Hepatocyte (in vitro differentiated cells): Measurements from ENCODE around the gene ITPR2. TPM values are rescaled to one million over a fixed set of nuclear protein-coding genes. Genes with fewer than 3 reads are reported as not detected.
"Not testable (repeated sequence)": the region's sequence is repeated elsewhere in the genome, so short reads cannot be mapped to it uniquely, and the experiment has no call there.

Experiments
- DNase-seq: peaks from one replicate; pipeline ENCODE4 v3.0.0-alpha.2; 2016; ENCODE audit warnings: low spot score
- H2AFZ ChIP-seq: fragments of 200-600 bp; sonication (generic); 2 replicates; pipeline ENCODE4 v1.6.0; 2016; ENCODE audit warnings: antibody characterized with exemption, mild to moderate bottlenecking
- H3K27ac ChIP-seq: fragments of 200-600 bp; sonication (generic); 2 replicates; pipeline ENCODE4 v1.5.1; 2016; ENCODE audit warnings: mild to moderate bottlenecking
- H3K27me3 ChIP-seq: fragments of 200-600 bp; sonication (generic); 2 replicates; pipeline ENCODE4 v1.6.1; 2016
- H3K36me3 ChIP-seq: fragments of 200-600 bp; sonication (generic); replicated peaks from 2 replicates; pipeline ENCODE4 v1.5.1; 2016; ENCODE audit warnings: low read depth; ENCODE audit not compliant: insufficient read depth
- H3K4me1 ChIP-seq: fragments of 200-600 bp; sonication (generic); 2 replicates; pipeline ENCODE4 v1.5.1; 2016; ENCODE audit warnings: mild to moderate bottlenecking, moderate library complexity; ENCODE audit not compliant: insufficient read depth
- H3K4me2 ChIP-seq: fragments of 200-600 bp; sonication (generic); 2 replicates; pipeline ENCODE4 v1.6.0; 2016
- H3K4me3 ChIP-seq: fragments of 200-600 bp; sonication (generic); 2 replicates; pipeline ENCODE4 v1.5.1; 2016; ENCODE audit warnings: mild to moderate bottlenecking
- H3K79me2 ChIP-seq: fragments of 200-600 bp; sonication (generic); 2 replicates; pipeline ENCODE4 v1.6.0; 2017; ENCODE audit warnings: mild to moderate bottlenecking
- H3K9me2 ChIP-seq: fragments of 200-600 bp; sonication (generic); replicated peaks from 2 replicates; pipeline ENCODE4 v1.6.0; 2017; ENCODE audit warnings: mild to moderate bottlenecking; ENCODE audit not compliant: insufficient read depth
- H3K9me3 ChIP-seq: fragments of 200-600 bp; sonication (generic); 2 replicates; pipeline ENCODE4 v1.5.1; 2016; ENCODE audit warnings: low read depth, mild to moderate bottlenecking
- H4K20me1 ChIP-seq: fragments of 200-600 bp; sonication (generic); 2 replicates; pipeline ENCODE4 v1.6.0; 2016; ENCODE audit warnings: mild to moderate bottlenecking; ENCODE audit not compliant: insufficient read depth, poor library complexity, severe bottlenecking
- EZH2 ChIP-seq: fragments of 200-600 bp; sonication (generic); IDR thresholded peaks from 2 replicates; pipeline ENCODE4 v1.6.1; 2016; ENCODE audit warnings: antibody characterized with exemption, mild to moderate bottlenecking, borderline replicate concordance
- EZH2phosphoT487 ChIP-seq: fragments of 200-600 bp; sonication (generic); IDR thresholded peaks from one replicate; pipeline ENCODE4 v1.6.1; 2018; ENCODE audit warnings: antibody characterized with exemption, mild to moderate bottlenecking, low read depth, moderate library complexity; ENCODE audit not compliant: unreplicated experiment, severe bottlenecking
- WGBS: methylation state at CpG from one replicate; pipeline ENCODE4 v1.1.6; 2016; ENCODE audit warnings: low lambda C conversion rate; ENCODE audit errors: missing lambda C conversion rate; 5-methylcytosine and 5-hydroxymethylcytosine counted together
- polyA plus RNA-seq: library from polyadenylated mRNA; unstranded; fragments of >200 nt; fragmentation: Nextera tagmentation; extraction: Ambion mirVana; gene quantifications from 2 replicates; pipeline ENCODE4 v1.2.1, GENCODE V29; 2016
- total RNA-seq: library from RNA; depleted of rRNA; stranded (reverse); fragments of >200 nt; gene quantifications from 2 replicates; pipeline ENCODE4 v1.2.3, GENCODE V29; 2014
- TF ChIP-seq, protein P1 (sequence below): fragments of 200-600 bp; sonication (generic); IDR thresholded peaks from 2 replicates; pipeline ENCODE4 v1.5.1; 2016; ENCODE audit warnings: antibody characterized with exemption, mild to moderate bottlenecking; ENCODE audit not compliant: poor library complexity

ITPR2 gene
- total and polyA plus RNA-seq, 2 experiments from 2014 or later, result 22.0 to 51.4 TPM

DNA sequence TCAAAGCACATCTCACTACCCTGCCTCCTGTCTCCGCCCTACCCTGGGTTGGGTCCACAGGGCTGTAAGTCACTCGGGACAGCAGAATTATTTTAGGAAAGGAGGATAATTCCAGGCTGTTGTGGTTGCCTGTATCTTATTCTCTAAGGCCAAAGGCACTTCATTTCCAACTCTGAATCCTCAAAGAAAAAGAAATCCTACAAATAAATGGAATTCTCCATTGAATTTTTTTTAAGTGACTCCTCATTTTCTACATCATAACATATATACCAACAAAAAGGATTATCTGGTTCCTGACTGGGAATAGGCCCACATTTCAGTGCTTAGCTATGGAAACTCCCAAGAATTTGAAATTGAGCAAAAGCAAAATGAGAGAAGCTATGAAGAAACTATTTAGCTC is 186.4 kb downstream of the ITPR2 start:
- no peaks in the 10 kb centered on the region for H4K20me1 ChIP-seq
- no peaks in the 10 kb centered on the region for H3K79me2 ChIP-seq
- H2AFZ ChIP-seq, result no peak overlapping the region
- H3K4me2 ChIP-seq, result no peak overlapping the region
- H3K9me2 ChIP-seq, result no peaks in the 10 kb centered on the region
- H3K36me3 ChIP-seq, result no peaks in the 10 kb centered on the region
- WGBS, result 87% methylated on average over 2 of the region's 2 CpGs
- no peak overlapping the region for H3K27ac ChIP-seq
- TF ChIP-seq, protein P1, sequence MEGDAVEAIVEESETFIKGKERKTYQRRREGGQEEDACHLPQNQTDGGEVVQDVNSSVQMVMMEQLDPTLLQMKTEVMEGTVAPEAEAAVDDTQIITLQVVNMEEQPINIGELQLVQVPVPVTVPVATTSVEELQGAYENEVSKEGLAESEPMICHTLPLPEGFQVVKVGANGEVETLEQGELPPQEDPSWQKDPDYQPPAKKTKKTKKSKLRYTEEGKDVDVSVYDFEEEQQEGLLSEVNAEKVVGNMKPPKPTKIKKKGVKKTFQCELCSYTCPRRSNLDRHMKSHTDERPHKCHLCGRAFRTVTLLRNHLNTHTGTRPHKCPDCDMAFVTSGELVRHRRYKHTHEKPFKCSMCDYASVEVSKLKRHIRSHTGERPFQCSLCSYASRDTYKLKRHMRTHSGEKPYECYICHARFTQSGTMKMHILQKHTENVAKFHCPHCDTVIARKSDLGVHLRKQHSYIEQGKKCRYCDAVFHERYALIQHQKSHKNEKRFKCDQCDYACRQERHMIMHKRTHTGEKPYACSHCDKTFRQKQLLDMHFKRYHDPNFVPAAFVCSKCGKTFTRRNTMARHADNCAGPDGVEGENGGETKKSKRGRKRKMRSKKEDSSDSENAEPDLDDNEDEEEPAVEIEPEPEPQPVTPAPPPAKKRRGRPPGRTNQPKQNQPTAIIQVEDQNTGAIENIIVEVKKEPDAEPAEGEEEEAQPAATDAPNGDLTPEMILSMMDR, result no peak
- no peak for TF ChIP-seq EZH2phosphoT487
- TF ChIP-seq EZH2, result no peak
- no peak overlapping the region for H3K4me3 ChIP-seq
- H3K27me3 ChIP-seq, result no peaks in the 10 kb centered on the region
- no peaks in the 10 kb centered on the region for H3K9me3 ChIP-seq
- H3K4me1 ChIP-seq, result no peaks in the 10 kb centered on the region
- no peak for DNase-seq

DNA sequence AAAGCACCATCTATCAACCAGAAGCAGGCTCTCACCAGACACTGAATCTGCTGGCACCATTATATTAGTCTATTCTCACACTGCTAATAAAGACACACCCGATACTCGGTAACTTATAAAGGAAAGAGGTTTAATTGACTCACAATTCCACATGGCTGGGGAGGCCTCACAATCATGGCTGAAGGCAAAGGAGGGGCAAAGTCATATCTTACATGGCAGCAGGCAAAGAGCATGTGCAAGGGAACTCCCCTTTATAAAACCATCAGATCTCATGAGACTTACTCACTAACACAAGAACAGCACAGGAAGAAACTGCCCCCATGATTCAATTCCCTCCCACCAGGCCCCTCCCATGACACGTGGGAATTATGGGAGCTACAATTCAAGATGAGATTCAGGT is 188.6 kb downstream of the ITPR2 start:
- not testable (repeated sequence) for H3K9me3 ChIP-seq, H3K27me3 ChIP-seq, H3K27ac ChIP-seq, H2AFZ ChIP-seq, H3K4me2 ChIP-seq, H3K79me2 ChIP-seq, H3K4me3 ChIP-seq, H3K36me3 ChIP-seq, H3K9me2 ChIP-seq, DNase-seq, H3K4me1 ChIP-seq, H4K20me1 ChIP-seq
- WGBS, result 90% methylated on average over 3 of the region's 3 CpGs

DNA sequence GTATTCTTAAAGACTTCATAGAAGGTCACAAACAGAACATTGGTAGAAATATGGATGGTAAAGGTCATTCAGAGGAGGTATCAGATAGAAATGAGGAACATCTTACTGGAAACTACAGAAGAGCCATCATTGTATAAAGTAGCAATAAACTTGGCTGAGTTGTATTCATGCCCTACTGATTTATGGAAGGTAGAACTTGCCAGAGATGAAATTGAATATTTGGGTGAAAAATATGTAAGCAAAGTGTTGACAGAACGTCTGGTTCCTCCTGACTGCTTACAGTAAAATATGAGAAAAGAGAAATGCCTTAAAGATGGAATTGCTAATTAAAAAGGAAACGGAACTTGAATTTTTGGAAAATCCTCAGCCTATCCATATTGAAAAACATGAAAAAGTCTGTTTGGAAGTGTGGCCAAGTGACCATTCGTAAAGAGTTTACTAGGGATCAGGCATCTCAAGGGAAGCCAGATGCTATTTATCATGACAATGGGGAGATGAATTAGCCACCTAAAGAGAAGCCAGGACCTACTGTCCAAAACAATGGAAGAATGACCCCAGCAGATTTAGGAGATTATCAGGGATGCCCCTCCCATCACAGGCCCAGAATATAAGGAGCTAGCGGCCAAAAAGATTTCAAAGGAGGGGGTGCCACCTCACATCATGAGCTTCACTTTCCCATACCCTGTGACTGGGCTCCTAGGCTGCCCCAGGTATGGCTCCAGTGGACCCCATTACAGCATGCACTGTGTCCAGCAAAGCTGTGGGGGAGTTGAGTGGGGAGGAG is 189.3 kb downstream of the ITPR2 start:
- no peak for TF ChIP-seq EZH2
- Histone ChIP-seq H3K9me2 (no peaks in the 10 kb centered on the region), H3K27me3 (no peaks in the 10 kb centered on the region)

DNA sequence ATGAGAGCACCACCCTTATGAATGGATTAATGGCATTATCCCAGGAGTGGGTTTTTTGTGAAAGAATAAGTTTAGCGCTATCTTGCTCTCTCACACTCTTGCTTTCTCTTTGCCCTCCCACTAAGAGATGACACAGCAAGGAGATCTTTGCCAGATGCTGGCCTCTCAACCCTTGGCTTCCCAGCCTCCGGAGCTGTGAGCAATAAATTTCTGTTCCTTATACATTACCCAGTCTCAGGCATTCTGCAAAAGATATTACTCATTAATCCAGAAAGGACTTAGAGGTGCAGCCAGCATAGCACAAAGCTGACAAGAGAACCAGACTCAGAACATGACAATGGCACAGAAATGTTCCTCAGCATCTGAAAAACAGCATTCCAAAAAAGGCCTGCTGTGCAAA is 190.6 kb downstream of the ITPR2 start:
- TF ChIP-seq, protein P1, result no peak
- no peak for TF ChIP-seq EZH2phosphoT487
- no peak for TF ChIP-seq EZH2
- no peaks in the 10 kb centered on the region for H3K9me3 ChIP-seq
- H3K4me1 ChIP-seq, result no peaks in the 10 kb centered on the region
- H3K79me2 ChIP-seq, result no peaks in the 10 kb centered on the region
- no peak overlapping the region for H3K4me3 ChIP-seq
- peak; percentile 27 for DNase-seq
- WGBS, result 61% methylated on average over 2 of the region's 2 CpGs
- no peaks in the 10 kb centered on the region for H3K36me3 ChIP-seq
- H2AFZ ChIP-seq, result no peak overlapping the region
- no peaks in the 10 kb centered on the region for H3K27me3 ChIP-seq
- no peak overlapping the region for H3K4me2 ChIP-seq
- no peaks in the 10 kb centered on the region for H4K20me1 ChIP-seq
- no peak overlapping the region for H3K27ac ChIP-seq
- no peaks in the 10 kb centered on the region for H3K9me2 ChIP-seq

More for the DNA sequence above, 189.3 kb downstream of the ITPR2 start:
- Histone ChIP-seq H2AFZ (no peak overlapping the region), H3K27ac (no peak overlapping the region), H3K4me3 (no peak overlapping the region), H4K20me1 (no peaks in the 10 kb centered on the region), H3K4me1 (no peaks in the 10 kb centered on the region), H3K4me2 (no peak overlapping the region), H3K79me2 (no peaks in the 10 kb centered on the region), H3K36me3 (no peaks in the 10 kb centered on the region), H3K9me3 (no peaks in the 10 kb centered on the region)
- no peak for DNase-seq
- WGBS, result 87% methylated on average over 4 of the region's 4 CpGs
